GM20431 (cell line): Measurements from ENCODE around the gene PCBP3.
"Not testable (repeated sequence)": the region's sequence is repeated elsewhere in the genome, so short reads cannot be mapped to it uniquely, and the experiment has no call there.

ENCODE experiments used
- in situ Hi-C: fragments of 300-500 bp; cut with MseI, MboI; formaldehyde crosslinking; loops from one replicate; pipeline ENCODE4 v1.15.0; 2020; ENCODE audit warnings: low sequenced_read_pairs; ENCODE audit not compliant: unreplicated experiment

PCBP3 gene

GRCh38 chr21:45643021-45643980, at the start of gene PCBP3:
Gene PCBP3 (plus strand): TSS chr21:45643725. CDS start chr21:45850086, 206,361 bp downstream.
- in situ Hi-C loops = no loop called here

DNA sequence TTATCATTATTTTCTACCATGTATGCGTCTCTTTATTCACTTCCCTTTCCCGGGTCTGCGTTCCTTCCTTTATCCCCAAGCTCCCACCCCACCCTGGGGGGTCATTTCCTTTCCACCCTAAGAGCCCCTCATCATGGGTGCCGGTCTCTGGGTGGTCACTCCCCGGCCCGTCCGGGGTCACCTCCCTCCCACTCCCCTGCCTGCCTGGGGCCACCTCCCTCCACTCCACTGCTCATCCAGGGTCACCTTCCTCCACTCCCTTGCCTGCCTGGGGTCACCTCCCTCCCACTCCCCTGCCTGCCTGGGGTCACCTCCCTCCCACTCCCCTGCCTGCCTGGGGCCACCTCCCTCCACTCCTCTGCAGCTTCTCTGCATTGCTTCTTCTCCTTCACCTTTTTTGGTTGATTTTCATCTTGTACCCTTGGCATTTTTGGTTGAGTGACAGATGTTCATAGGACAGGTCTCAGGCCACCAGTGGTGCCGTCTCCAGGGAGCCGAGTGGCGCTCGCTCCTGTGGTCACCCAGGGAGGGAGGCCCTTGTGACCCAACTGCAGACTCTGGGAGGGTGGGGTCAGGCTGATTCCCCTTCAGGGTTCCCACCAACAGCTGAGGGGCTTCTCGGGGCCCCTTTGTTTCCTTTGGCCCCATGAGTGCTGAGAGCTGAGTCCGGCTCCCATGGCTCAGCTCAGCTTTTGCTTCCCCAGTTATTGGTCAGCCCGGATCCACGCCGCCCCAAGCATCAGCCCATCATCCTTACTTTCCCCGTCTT, 48.6 kb upstream of the PCBP3 start:
- in situ Hi-C loops = no loop called here

- in situ Hi-C loops = no loop called here
Measured at GRCh38 chr21:45595574-45596295, 47.8 kb upstream of the PCBP3 start.

GRCh38 chr21:45596704-45597318, 46.7 kb upstream of the PCBP3 start:
- in situ Hi-C loops = no loop called here

DNA sequence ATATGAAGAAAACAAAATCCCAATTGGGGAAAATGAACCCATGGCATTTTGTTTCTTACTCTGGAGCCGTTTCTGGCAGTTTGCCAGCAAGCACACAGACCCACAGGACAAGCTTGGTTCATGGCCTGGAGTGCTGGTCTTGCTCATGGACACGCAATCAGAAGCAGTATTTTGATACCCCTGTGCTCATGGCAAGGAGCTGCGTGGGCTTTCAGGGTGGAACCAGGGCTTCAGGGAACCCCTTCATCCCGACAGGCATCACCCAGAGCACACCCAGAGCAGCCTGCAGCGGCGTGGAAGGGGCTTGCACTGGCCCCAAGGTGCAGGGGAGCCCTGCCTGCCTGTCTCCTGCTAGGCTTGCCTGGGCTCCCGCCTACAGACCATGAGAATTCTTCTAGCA, 45.4 kb upstream of the PCBP3 start:
- in situ Hi-C loops = no loop called here

DNA sequence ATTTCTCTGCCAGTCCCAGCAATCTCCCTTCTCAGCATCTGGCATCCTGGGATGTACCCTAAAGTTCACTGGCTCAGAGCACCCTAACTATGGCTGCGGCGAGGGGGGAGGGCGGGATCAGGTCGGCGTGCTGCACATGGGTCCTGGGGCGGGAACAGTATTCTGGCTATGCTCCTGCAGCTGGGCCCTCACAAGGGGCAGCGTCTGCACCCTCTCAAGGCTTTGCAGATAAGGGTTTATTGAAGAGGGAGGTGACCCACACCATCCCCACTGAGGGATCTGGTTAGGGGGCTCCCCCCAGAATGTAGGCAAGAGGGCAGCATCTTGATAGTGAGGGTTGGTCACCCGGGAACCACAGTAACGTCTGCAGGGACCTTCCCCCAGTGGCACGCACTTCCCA, 44.9 kb upstream of the PCBP3 start:
- in situ Hi-C loops = no loop called here

DNA sequence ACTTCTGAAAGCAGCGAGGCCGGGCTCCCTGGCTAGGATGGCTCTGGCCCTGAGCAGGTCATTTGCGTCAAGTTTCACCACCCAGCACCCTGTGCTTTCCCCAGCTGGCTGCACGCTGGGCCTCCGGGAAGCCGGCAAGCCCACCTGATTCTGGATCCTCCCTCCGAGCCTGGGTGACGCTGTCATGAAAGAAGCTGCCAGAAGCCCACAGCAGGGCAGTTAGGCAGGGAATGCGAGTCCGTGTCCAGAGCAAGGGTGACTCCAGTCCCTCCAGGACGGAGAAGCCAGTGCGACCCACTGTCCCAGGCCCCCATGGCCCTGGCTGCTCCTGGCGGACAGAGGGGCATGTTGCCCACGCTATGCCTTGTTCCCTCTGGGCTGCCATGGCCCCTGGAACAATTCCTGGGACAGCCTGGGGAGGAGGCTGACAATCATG, 44.4 kb upstream of the PCBP3 start:
- in situ Hi-C loops = no loop called here

DNA sequence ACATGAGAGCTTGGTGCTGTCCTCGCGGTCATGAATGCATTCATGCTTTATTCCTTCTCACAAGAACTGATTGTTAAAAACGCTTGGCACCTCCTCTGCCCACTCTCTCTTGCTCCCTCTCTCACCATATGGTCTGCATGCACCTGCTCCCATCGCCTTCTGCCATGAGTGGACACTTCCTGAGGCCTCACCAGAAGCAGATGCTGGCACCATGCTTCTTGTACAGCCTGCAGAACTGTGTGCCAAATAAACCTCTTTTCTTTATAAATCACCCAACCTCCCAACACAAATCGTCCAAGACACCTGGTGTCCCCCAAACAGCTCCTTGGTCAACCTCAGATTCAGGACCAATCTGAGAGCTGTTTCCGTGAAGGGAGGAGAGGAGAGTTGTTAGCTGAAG, 43.3 kb upstream of the PCBP3 start:
- in situ Hi-C loops = no loop called here

- in situ Hi-C loops = no loop called here
Measured at GRCh38 chr21:45601551-45601950, 42.0 kb upstream of the PCBP3 start.

GRCh38 chr21:45602106-45602505, 41.4 kb upstream of the PCBP3 start:
- in situ Hi-C loops = no loop called here

- in situ Hi-C loops = no loop called here
Measured at GRCh38 chr21:45603481-45603880, 40.0 kb upstream of the PCBP3 start.

DNA sequence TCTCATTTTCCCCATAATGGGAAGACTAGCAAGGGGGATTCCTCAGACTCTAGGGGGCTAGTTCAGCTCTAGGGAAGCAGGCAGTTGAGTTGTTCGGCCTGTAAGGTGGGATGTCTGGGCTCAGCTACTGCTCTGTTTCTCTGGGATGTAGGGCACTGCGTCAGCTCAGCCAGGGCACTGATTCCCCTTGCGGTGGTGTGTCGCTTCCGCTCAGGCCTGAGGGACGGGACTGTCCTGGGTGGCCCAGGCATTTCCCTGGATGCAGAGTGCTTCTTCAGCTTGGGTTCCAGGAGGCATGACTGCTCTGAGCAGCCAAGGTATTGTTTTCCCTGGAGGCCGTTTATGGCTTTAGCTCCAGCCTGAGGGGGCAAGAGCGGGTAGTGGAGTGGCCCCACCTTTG, 38.8 kb upstream of the PCBP3 start:
- in situ Hi-C loops = not testable (repeated sequence)

DNA sequence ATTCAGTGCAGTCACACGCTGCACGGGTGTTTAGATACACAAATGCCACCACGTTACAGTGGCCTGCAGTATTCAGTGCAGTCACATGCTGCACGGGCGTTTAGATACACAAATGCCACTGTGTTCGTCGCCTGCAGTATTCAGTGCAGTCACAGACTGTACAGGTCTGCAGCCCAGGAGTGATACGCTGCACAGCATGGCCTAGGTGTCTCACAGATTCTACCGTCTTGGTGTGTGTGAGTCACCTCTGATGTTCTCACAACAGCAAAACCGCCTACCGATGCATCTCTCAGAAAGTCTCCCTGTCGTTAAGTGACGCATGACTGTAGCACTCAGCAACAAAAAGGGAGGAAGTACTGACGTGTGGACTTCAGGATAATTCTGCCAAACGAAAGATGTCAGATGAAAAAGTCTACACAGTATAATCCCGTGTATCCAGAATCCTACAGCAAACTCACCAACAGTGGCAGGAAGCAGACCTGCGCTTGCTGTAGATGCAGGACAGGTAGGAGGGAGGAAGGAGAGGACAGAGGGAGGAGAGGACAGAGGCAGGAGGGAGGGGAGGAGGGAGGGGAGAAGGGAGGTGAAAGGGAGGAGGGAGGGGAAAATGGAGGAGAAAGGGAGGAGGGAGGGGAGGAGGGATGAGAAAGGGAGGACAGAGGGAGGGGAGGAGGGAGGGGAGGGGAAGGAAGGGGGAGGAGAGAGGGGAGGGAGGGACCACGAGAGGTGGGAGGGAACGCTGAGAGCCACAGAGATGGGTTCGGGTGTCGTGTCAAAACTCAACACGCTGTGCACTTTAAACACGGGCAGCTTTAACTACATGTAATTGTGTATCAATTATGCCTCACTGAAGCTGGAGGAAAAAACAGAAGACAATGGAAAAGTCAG, 36.3 kb upstream of the PCBP3 start:
- in situ Hi-C loops = no loop called here

DNA sequence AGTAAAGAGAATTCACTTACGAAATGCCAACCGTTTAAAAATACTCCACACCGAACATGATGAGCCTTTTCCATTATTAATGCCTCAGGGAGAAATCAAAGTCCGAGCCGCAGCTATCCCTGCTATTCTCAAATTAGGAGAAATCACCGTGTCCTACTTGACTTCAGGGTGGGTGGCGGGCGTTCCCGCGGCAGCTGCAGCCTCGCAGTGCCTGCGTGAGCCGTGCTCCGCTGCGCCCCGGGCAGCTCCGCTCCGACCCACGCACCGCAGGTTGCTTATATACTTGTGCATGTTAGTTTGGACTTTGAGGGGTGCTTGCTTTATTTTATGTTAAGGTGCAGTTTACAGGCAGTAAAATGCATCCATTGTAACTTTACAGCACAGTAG, 35.6 kb upstream of the PCBP3 start:
- in situ Hi-C loops = no loop called here

GRCh38 chr21:45608747-45609470, 34.6 kb upstream of the PCBP3 start:
- in situ Hi-C loops = not testable (repeated sequence)

DNA sequence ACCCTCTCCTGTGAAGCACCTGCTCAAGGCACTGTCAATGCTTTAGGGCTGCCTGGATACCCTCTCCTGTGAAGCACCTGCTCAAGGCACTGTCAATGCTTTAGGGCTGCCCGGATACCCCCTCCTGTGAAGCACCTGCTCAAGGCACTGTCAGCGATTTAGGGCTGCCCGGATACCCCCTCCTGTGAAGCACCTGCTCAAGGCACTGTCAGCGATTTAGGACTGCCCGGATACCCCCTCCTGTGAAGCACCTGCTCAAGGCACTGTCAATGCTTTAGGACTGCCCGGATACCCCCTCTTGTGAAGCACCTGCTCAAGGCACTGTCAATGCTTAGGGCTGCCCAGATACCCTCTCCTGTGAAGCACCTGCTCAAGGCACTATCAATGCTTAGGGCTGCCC, 33.9 kb upstream of the PCBP3 start:
- in situ Hi-C loops = not testable (repeated sequence)

- in situ Hi-C loops = no loop called here
Measured at GRCh38 chr21:45611296-45611695, 32.2 kb upstream of the PCBP3 start.

DNA sequence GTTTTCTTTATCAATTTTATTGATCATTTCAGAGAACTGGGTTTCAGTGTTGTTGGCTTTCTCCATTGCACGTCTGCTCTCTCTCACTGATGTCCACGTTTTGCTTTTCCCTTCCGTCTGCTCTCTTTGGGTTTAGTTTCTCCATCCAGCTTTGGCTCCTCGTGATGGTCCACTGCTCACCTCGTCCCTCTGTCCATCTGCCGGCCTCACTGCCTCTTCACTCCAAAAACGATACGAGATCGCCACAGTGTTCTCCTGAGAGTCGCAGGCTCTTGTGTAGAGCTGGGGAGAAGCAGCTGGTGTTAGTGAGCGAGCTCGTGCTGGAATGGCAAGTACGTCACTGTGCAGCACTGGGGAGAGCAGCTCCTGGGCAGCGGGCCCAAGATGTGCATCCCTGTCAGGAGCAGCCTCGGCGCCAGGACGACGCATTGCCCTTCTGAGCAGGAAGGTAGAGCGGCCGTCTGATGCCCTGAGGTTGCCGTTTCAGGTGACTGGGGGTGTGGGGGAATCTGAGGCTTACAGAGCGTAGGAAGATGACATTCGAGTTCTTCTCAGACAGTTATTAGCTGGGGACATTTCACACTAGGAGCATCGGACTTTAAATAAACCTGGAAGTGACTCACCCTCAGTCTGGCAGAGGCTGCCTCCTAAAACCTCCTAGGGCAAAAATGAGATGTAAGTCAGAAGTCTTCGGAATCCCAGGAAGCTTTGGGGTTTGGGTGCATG, 31.4 kb upstream of the PCBP3 start:
- in situ Hi-C loops = no loop called here
